Fibroblast of skin of back (primary cell): ENCODE measurements around the gene NTM.
A peak's percentile ranks its signal among the peaks of the same experiment; 100 is the strongest.
"Not testable (repeated sequence)": the region's sequence is repeated elsewhere in the genome, so short reads cannot be mapped to it uniquely, and the experiment has no call there.

ENCODE experiments used
- DNase-seq: peaks from one replicate; pipeline ENCODE4 v3.0.0-alpha.2; 2013

The NTM gene

DNA sequence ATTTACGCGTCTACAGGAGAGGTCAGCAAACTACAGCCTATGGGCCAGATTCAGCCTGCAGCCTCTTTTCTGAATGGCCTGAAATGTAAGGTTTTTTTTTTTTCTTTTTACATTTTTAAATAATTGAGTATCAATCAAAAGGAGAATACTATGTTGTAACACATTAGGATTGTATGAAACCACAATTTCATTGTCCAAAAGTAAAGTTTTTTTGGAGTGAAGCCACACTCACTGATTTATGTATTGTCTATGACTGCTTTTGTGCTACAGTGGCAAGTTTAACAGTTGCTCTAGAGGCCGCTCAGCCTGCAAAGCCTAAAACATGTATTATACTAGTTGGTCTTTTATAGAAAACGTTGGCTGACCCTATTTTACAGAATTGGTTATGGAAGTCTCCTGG, 923.2 kb downstream of the NTM start:
- DNase-seq = no peak

- no peak for DNase-seq
Measured at GRCh38 chr11:132296946-132297610, 926.7 kb downstream of the NTM start.

DNA sequence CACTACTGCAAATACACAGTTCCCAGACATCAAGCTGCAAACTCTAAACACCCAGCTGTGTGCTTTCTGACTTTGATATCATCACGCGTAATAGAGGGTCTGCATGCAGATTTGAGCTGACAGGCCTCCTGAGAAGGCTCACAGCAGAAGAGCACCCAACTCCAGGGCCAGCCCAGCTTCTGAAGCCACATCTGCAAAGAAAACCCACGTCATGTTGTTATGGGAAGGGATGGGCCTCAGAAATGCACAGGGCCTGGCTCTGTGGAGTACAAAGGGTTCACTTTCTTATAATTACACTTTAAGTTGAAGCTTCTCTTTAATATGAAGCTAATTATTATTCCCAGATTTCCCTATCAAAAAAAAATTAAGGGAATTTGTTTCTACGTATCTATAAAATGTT, 927.9 kb downstream of the NTM start:
- no peak for DNase-seq

DNA sequence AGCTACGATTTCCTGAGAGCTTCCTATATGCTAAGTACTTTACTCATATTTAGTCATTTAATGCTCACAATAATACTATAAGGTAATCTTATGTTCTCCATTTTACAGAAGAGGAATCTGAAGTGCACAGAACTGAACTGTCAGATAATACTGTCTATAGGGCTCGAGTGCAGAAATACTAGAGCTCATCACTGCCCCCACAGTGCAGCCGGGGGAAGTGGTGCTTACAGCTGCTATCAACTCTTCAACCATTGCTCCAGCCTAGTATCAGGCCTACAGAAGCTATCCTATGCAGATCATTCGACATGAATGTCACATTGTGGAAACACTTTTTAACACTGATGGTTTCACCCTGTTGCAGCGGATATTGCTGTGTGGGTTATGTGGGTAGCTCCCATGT, 929.9 kb downstream of the NTM start:
- no peak for DNase-seq

DNA sequence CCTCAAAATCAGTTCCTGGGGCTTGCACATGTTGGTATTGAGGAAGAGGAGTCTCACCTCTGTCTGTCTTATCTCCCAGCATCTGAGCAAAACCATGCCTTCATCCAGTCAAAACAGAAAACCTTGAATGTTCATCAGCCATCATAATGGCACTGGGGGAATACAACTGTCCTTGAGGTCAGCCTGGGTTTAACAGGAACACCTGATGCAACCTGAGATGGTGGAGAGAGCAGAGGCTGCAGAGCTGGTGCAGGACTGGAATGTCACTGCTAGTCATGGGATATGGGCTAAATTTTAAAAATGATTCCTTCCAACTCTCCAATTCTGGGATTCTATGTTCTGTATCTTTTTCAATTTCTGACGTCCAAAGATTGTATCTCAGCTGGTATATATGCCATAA, 931.0 kb downstream of the NTM start:
- no peak for DNase-seq

DNA sequence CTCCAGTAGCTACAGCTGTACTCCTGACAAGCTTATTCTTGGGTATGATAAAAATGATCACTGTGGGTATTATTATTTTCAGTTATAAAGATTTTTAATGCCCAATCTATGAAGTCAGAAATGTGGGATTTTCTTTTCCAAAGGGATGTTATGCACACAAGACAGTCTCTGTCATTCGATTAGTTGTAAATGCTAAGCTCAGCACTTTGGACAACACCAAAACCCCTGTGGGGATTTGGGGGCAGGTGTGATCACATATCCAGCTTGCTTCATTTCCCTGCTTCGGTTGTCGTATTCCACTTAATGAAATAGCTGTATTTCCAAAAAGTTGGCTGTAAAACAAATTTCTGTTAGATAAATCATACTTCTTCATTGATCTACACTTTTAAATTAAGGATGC, 931.5 kb downstream of the NTM start:
- DNase-seq = no peak

DNA sequence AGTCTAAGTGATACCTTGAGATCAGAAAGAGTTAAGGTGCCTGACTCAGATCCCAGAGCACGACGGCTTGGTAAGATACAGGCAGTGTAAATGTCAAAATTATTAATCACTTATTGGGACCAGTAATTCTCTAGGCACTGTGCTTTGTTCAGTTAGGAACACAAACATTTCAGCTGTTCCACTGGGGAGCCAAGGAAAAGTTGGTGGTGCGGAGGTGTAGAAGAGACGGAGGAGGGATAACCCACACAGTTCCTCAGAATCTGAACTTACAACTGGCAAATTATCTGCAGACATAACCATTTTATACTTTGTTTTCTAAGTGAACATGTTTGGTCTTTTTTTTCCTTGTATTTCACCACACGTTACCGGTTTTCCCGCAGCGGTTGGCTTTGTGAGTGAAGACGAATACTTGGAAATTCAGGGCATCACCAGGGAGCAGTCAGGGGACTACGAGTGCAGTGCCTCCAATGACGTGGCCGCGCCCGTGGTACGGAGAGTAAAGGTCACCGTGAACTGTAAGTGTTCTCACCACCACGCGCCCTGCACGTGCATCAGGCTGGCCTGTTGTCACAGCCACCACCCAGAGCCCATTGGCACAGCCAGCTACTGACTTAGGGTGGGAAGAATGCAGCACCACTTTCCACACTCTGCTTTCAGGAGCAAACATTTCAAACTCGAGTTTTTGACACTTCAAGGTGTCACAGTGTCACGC, 937.0 kb downstream of the NTM start:
- no peak for DNase-seq

DNA sequence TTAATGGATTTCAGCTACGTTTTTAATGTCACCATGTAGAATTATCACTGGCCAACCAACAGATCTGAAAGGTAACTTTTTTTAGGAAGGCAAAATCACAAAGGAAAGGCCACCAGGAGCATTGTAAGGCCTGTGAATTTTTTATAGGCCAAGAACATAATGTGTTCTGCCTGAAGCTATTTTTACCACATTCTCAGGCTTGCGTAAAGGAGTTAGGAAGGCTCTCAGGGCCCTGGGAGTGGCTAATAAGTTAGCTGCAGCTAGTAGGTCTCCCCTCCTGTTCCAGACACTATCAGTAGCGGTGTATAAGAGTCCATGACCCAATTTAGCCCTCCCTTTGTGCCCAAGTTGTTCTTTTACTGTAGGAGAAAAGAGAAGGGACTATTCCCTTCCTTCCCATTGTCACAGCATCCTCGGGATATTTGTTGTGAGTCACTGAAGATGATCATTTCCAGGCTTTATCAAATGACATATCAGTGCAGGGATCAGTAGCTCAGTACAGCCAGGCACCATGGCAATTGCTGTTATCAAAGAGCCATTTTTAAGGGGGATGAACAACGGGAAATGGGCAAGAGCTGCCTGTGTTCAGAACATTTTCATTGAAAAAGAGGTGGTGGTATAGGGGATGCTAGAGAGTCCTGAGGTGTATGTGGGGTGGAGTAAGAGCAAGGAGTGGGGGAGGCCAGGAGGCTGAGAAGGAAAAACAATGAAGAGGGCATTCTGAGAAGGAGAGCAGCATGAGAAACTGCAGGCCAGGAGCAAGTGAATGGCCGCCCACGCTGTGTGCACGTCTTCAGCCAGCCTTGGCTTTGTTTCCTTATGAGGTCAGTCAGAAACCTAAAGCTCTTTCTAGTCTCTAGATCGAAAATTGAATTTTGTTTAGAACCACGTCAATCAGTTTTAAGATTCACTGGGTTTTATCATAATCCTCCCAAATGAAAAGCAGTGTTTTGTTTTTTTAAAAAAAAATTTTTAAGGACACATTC, 940.3 kb downstream of the NTM start:
- DNase-seq = no peak

DNA sequence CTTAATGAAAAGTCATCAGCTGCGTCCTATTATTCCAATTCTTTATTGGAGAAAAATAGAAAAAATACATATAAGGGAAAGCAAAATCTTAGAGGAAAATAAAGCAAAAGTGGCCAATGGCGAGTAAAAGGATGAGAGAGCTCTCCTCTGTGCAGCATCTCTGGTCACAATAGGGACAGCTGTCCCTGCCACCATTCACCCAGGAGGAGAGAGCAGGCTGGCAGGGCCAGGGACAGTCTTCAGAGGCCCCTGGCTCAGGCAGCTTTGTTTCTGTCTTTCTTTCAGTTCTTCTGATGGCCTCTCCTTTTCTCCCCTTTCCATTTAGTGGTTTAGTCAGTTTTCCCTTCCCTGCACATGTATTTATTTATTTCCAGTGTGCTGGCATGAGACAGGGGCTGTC, 941.3 kb downstream of the NTM start:
- no peak for DNase-seq

DNA sequence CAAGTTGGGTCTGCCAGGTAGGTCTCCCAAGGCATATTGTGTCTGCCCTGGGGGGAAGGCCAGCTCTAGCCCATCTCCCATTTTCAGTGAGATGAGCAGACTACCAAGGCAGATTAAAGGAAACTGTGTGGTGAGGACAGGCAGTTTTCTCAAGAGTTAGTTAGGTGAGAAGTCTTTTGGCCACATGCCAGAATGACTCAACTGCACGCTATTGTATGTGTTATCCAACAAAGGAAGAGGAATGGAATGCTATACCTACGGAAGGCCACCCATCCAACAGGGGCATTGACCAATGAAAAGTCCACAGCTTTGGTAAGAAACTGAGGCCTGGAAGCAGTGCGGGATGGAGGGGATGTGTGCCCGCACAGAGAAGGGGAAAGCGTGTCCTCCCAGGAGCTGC, 941.7 kb downstream of the NTM start:
- peak; percentile 67 for DNase-seq

DNA sequence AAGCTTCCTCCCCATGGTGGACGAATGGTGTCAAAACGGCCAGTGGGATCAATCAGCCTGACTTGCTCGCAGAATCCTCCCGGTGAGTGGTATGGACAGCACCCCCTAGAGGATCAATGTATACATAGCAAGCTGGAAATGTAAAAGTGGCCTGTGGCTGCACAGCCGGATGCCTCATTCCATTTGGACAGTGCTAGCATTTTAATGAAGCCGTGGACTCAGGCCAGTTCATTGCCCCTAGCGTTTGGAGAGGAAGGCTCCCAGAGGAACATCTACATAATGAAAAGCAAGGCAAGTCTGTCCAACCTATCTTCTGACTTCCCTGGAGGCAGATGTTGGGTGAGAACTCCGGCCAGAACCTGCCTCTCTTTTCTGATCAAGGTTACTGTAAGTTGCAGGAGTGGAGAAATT, 942.3 kb downstream of the NTM start:
- peak; percentile 48 for DNase-seq

GRCh38 chr11:132314911-132315455, 944.6 kb downstream of the NTM start:
- DNase-seq = peak; percentile 46

DNA sequence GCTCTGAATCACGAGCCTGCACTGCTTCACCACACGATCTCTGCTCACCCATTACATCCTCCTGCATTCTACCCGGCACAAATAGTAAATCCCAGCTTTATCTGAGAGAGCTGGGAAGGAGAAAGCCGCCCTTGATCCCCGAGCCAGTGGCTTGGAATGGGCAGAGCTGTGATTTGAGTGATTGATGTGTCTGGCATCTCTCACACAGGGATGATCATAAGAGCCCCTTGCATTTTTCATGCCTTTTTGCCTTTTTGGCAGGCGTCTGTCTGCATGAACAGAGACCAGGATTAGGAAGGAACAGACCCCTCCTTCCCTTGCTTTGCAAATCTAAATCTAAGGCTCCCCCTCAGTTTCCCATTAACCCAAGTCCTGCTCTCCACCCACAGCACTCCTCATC, 945.3 kb downstream of the NTM start:
- no peak for DNase-seq

- DNase-seq = peak; percentile 80
Measured at GRCh38 chr11:132318421-132319157, 948.2 kb downstream of the NTM start.

GRCh38 chr11:132319419-132319818, 949.0 kb downstream of the NTM start:
- DNase-seq = not testable (repeated sequence)

DNA sequence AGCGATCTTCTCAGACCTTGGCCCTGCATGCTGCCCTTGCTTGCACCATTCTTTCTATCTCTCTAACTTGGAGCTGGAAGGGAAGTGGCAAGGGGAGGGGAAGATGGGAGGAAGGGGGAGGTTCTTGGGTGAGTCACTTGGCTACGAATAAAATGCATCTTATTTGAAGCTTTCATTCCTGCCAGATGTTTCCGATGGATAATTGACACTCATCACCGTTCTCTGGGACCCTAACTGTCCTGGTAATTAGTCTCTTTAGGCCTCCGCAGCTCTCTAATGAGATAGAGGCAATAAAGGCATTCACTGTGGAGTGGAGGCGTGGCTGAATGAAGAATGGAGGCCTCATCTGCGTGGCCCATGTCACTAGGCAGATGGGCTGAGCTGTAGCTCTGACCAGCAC, 960.1 kb downstream of the NTM start:
- DNase-seq = peak; percentile 15

- no peak for DNase-seq
Measured at GRCh38 chr11:132332521-132332920, 962.1 kb downstream of the NTM start.

GRCh38 chr11:132334769-132335280, 964.4 kb downstream of the NTM start:
- DNase-seq = no peak

- no peak for DNase-seq
Measured at GRCh38 chr11:132335311-132335710, 964.9 kb downstream of the NTM start.

GRCh38 chr11:132336781-132337535, 966.5 kb downstream of the NTM start:
- DNase-seq = no peak

DNA sequence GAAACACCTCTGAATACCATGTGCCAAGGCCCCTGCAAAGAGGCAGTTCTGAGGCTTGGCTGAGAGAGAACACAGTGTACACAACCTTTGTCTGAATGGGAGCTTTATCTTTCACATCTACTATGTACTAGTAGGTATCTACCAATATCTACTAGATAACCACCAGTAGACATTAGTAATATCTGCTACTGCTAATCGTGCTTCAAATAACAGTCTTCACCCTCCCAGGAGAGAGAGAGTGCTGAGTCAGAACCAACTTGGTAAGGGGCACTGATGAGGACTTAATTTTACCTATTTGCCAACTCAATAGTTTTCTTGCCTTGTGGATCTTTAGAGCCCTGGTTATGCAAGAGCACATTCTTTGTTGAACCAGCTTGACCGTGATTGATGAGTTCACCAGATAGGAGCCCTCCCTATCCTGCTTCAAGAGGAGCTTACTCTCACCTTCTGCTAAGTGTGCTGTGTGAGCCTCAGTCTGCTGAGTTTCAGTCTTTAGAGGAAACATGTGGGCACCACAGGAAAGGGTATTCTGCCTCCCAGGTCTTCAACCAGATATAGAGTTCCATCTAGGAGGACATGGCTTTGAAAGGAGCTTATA, 967.5 kb downstream of the NTM start:
- no peak for DNase-seq
